KG1 (cell line): ENCODE data around the gene SERPINB5.

Experiments used
- DNase-seq: peaks from one replicate; lab custom pipeline; 2025; lab: John Stamatoyannopoulos, UW

Gene SERPINB5

DNA sequence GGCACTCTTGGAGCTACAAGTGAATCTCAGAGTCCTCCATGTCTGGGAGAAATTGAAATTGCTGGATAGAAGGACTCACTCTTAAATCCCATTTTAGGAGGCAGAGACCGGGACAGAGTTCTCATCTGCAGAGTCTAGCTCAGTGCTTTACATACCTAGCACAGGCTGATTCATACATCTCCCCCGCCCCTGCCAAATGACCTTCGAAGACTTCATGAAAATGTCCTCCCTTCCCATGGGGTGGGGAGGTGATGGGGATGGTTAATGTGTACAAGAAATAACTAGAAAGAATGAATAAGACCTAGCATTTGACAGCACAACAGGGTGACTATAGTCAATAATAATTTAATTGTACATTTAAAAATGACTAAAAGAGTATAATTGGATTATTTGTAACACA, 8.2 kb upstream of the SERPINB5 start:
- no peak for DNase-seq

DNA sequence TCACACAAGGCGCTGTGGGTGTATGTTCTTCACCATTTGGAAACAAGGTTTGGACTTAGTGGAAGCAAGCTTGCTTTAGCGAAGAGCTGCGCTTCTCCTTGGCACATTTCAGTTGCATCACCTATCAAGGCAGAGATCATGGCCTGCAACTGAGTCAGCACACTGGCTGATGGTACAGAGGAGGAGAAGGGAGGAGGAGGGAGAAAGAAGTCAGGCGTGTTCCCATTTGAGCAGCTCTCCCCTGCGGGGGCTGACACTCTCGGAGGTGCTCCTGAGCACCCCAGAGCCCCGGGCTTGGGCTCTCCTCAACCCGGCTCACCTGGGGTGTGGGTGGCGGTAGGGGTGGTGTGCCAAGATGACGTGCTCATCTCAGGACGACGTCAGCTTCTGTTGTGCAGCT, 6.0 kb upstream of the SERPINB5 start:
- no peak for DNase-seq

DNA sequence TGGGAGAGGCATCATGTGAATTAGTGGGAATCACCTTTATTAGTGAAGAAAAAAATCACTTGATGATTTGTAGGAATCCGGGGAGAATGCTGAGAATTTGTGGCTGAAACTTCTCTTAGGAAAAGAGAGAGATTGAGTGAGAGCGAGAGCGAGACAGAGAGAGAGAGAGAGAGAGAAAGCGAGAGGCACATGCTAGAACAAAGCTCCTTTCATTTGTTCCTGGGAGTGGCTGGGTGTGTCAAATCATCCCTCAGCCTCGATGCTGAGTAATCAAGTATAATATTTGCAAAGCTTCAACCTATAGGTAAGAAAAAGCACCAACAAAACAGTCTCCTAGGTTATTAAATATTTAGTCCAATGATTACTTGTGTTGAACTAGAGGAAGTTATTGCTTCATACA, 4.4 kb upstream of the SERPINB5 start:
- no peak for DNase-seq

DNA sequence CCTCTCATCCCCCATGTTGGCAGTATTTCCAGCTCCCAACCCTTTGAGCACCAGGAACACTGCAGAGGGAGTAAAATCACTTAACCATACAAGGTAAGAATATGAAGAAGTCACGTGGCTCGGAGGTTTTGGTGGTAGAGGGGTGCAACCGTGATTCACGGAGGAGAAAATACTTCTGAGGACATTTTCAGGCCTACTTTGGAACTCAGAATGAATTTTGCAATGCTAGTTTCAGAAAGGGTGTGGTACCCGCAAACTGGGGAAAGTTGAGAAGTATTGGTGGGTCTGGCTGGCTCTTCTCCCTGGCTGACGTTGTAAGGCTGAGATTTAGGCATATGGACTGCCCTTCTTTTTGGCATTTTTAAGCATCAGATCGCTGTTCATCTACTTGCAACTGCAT, 442 bp downstream of the SERPINB5 start:
- no peak for DNase-seq

DNA sequence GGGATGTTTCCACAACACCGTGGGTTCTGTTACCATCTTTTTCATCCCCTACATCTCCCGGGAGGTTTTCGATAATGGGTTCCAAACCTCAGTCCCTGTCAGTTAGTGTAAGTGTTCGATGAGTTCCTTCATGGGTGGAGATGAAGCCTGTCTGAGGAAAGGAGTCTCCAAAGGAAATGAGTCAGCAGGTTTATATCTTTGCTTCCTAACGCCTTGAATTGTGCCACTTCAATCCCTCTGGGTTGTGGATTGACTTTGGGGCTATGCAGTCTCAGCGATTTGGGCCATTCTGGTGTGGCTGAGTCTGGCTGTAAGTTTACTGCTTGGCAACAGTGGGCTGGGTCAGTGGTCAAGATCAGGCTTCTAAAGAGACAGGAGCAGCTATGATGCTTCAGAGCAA, 1.2 kb downstream of the SERPINB5 start:
- no peak for DNase-seq

DNA sequence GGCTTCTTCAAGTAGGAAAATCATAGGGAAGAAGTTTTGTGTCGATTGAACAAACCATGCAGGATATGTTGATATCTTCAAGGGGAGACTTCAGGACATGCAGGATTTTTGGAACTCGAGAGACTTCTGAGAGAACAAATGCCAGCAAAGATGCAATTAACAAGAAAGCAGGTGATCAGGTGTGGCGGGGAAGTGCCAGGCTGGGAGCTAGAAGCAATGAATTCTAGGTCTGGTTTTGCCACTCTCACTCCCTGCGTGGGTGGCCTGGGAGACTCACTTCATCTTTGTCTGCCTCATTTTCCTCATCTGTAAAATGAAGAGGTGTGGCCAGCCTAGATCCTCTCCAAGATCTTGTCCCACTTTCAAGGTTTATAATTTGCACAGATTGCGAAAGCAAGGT, 3.1 kb downstream of the SERPINB5 start:
- no peak for DNase-seq

DNA sequence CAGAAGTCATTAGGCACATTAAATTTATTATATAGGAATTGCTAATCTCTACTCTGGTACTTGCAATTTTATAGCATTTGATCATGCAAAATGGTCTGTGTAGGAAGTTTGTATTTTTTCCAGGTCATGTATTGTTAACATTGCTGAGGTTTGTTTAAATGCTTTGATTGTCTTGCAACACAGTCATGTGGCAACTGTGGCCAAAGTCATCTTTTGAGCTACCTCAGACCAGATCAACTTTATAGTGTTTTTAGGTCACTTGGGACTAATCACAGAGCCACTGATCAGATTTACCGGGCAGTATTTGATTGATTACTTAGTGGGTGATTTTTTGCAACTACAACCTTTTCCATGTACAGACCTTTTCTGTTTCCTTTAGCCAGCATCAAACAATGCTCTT, 3.7 kb downstream of the SERPINB5 start:
- no peak for DNase-seq

DNA sequence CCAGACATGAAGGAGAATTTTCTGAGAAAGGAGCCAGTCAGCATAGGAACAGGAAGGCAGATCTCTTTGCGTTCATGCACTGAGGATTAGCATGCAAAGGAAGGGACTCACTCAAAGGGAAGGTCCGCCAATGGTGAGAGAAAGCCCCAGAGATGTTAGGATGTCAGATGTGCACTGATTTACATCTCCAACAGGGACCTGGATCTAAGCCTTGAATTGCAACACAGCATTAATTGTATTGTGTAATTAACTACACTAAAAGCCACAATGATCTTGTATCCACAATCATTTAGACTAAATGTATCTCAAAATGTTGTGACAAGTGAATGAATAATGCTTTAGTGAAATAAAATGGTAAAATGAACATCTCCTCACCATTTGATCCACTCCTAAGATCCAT, 4.2 kb downstream of the SERPINB5 start:
- no peak for DNase-seq

DNA sequence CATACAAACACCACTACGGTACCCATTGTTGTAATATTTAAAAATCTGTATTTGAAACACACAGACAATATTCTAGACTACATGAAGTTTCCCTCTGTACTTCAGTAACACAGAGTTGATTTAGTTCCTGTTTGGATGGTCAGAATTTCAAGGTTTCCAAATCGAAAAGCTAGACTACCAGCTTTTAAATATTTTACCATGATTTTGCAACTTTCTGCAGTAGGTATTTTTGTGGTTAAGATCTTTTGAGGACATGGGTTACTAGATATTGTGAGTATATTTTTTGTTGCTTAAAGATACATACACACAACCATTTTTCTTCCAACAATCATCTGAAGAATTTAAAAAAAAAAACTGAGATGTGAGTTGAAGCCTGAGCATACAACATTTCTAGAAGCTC, 10.9 kb downstream of the SERPINB5 start:
- no peak for DNase-seq

DNA sequence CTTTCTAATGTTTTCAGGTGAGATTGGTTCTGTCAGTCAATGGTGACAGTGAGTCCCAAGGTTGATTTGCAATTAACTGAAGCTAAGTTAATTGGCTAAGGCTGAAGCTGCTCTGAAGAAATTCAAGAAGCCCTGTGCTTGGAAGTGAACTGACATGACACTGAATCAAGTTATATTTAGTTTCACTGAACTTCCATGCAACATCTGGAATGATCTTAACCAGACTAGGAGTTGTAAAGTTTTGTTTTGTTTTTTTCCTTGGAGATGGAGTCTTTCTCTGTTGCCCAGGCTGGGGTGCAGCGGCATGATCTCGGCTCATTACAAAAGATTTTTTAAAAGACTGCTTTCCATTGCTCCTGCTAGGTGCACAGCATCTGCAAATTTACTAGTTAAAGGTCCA, 11.4 kb downstream of the SERPINB5 start:
- DNase-seq, result no peak

DNA sequence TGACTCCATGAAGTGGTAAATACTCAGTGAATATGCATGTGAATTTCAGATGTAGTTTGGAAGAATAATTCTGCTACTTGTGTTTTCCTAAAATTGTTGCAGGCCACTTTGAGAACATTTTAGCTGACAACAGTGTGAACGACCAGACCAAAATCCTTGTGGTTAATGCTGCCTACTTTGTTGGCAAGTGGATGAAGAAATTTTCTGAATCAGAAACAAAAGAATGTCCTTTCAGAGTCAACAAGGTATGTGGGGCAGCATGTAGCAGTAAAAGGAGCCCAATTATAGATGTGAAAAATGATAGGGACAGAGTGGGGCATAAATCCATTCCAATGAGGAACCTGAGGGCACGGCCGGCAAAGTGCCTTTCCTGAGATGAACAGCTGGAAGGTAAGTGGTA, 16.1 kb downstream of the SERPINB5 start:
- no peak for DNase-seq

DNA sequence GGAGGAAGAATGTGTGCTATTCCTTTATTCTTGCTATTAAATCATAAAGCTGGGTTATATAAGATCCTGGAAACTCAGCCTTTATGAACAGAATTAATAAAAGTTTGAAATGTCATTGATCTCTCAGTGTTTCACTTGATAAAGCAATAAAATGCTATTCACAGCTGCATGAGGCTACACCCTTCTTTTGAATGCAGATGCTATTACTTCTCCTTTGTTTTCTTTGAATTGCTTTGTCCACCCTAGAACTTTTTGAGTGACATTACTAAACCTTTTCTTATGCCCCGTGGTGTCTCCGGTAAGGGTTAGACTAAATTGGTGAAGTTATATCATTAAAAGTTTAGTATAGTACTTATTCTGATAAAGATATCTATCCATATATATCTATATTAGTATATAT, 18.9 kb downstream of the SERPINB5 start:
- DNase-seq, result no peak

DNA sequence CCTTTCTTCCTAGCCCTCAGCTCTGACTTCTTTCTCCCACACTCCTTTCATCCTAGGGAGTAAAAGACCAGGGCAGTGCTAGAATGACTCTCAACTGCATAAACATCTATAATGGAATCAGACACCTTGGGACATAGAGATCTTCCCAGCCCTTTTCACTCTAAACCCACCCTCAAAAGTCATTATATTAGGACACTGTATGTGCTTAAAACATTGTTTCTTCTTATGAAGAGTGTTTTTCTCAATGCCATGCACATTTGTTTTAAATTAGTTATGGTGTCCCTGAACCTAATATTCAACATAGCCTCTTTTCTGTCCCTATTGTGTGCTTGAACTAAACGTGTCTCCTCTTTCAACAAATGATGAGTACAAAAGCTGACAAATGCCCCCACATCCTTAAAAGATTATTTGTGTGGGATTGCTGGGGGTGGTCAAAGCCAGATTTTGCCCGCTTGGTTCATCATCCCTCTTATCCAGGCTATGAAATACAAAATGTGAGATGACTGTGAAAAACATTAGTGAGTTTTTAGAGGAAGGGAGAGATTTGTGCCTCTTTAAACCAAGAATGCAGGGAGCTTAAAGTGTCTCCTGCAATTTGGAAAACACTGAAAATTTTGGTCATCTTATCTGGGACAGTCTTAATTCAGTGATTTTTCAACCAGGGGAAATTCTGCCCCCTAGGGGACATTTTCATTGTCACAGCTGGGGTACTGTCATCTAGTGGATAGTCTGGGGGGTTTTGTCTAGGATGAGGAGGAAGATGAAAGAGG, 29.0 kb downstream of the SERPINB5 start:
- peak; percentile 30 for DNase-seq

DNA sequence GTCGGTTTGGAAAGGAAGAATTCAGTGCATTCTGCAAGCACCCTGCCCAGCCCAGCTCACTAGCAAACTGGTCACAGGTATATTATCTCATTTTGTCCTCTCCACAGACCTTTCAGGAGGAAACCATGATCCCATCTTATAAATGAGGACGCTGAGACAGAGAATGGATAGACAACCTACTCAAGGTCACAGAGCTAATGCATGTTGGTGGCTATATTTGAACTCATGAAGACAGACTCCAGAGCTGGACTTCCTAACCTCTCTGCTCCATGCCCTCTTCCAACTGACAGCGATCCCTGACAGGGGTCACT, 29.5 kb downstream of the SERPINB5 start:
- no peak for DNase-seq

DNA sequence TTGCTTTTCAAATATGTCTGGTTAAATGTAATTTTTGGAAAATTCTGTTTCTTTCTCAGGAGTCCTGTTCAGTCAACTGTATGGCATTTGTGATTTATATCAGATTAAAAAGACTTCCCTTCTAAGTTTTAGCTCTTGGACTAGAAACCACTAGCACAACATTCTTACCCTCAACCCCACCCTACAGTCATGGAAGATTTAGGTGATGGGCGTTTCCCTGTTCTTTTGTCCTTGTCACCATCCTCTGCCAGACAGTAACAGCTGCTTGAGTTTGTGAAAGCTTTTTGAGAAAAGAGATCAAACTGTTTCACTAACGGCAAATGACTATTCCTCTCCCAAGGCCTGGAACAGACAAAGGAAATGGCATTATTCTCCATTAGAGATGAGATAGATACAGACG, 31.8 kb downstream of the SERPINB5 start:
- no peak for DNase-seq

DNA sequence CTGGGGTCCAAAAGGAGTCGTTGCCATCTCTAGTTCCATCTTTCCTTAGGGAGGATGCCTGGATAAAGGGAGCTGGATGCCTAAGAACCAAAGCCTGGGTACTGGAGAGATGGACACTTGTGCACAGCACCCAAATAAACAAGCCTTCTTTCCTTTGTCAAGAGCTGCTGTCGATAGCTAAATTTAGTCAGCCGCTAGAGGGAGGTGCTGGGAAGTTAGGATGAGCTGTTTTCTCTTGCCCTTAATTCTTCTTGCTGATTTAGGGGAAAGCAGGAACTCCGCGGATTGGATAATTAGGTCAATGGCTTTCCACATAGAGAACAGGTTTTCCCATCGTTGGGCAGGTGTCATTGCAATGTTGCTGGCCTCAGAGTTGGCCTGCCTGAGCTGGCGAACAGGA, 34.5 kb downstream of the SERPINB5 start:
- DNase-seq, result no peak

DNA sequence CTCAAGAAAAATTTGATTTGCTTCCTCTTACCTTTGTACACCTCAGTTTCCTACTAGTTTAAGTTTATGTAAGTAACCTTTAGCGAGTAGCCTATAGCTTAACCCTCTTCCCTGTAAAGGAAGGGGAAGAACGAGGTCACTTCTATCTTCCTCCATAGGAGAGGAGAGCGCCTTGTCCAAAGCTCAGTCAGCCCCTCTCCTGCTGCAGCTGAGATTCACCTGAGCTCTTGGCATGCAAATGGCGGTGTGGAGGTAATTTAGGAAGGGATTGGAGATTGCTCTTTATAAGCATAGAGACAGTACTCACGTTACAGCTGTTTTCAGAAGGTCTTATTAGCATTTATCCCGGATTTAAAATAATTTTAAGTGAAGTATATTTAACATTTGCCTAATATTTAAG, 37.6 kb downstream of the SERPINB5 start:
- DNase-seq, result no peak

DNA sequence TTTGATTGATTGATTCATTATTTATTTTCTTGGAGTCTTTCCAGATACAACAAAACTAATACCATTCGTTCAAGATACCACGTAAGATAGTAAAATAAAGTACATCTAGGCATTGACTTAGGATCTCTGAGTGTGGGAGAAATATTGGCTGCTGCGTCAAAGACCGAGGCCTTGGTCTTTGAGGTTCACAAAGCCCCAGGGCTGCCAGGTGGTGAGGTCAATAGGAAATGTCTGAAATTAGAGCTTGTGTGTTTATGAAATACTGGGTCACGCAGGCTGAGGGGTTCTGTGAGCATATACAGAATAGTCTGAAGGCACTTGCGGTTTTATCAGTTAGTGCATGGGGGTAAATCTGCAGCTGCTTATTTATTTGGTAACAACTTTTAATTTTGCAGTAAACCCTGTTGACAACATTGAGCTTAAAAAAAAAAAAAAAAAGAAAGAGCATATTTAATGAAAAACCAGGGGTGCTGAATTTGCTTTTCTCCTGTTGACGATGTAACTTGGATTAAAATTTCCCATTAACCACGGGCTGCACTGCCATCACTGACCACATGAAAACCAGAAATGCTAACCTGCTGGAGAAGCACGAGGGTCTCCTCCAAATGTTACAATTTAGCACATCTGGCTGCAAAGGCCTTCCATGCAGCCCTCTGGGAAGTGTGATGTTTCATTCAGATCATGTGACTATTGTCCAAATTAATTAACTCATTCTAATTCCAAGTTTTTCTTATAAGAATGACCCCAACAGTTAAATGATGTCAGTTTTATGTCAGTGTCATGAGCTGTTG, 38.3 kb downstream of the SERPINB5 start:
- no peak for DNase-seq

DNA sequence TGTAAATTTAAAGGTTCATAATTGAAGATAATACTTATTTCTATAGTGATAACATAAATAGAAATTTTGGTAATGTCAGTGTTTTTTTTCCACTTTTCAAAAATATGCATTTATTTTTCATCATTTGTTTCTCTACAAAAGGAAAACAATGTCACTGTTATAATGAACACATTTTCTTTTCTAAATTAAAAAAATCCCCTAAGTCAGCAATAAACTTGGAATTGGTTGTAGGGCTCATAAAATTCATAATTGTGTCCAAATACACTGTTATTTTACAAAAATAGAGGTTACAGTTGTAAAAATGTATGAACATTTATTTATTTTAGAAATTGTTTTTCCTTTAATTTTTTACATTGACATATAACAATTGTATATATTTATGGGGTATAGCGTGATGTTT, 39.0 kb downstream of the SERPINB5 start:
- no peak for DNase-seq

DNA sequence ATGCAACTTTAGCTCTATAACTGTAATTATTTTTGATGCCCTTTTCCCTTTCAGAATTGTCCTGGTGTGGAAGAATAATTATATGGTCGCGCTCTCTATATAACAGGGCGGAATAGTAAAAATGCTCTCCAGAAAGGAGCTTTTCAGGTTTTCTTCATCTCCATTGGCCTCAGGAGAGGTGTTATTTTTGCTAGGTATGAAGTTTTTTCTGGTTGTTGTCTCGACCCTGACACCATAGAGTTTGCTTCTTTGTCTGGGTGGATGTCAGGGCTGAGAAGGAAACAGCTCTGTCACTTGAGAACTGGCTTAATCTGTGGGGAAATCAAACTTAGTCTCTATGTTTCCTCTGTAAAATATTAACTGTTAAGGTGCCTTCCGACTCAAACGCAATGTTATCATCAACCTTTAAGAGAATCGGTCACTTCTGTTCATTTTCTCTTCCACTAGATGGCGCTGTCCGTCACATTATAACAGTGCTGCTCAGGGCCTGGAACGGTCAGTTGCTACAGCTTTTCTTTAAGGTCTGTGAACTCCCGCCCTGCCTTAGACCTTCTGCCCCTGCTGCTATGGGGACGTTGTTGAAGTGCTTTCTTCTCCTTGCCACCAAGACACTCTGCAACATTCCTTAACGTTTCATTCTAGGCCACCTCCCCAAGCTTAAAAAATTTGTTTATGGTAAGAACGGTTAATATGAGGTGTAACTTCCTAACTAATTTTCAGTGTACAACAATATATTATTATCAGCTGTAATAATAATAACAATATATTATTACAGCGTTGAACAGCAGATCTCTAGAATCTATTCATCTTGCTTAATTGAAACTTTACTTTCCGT, 41.6 kb downstream of the SERPINB5 start:
- peak; percentile 62 for DNase-seq

DNA sequence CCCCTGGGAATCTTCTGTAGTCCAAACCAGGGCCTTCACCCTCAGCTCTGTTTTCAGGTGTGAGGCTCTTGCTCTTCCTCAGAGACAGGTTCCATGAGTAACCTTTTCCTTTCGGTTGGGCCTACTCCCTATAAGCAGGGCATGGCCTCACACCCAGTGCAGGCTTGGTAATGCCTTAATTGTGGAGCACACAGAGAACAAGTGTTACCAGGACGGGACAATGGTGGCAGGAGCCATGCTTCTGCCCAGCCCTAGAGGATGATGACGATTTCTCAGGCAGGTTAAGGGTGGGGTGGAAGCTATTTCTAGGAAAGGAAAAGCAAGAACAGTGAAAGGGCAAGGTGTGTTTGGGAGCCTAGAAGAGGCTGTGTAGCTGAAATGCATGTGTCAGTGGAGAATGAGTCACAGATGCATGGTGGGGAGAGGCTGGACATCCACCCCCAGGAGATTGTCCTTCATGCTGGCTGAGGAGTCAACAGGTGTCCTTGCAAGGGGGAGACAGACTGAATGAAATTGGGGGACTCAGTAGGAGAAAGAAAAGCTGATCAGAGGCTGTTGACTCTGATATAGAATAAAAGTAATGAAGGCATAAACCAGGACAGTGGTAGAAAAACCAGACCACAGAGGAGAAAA, 43.4 kb downstream of the SERPINB5 start:
- no peak for DNase-seq

DNA sequence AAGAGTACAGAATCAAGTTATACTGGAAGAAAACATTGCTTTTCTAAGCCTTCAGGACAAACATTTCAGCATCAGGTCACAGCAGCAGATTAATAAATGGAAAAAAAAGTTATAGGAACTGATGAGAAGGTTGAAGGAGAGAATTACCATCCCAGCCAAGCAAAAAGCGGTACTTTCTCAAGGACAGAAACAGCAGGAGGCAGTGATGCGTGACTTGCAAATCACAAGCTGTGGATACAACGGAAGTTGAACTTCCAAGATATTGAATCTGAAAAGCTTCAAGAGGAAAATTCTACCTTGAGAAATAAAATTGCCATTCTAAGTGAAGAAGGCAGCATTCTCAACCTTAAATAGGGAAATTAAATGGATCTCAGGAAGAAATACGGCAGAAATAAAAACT, 46.9 kb downstream of the SERPINB5 start:
- DNase-seq, result no peak

DNA sequence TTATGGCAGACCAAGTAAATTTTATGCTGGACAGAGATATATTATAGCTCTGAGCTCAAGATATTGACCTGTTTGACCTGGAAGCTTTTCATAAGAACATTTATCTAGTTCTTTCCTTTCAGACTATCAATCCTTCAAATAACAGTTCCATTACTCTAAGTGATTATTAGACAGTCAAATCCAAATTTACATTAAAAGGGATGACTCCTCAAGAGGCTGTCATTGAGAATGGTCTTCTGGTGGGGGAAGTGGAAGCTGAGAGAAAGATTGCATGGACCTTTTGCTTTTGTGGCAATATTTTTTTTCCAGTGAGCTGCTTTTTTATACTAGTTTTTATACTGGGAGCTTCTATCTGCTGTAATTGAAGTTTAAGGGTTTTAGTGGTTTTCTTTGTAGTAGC, 50.5 kb downstream of the SERPINB5 start:
- DNase-seq, result no peak
